HG03565 (cell line): ENCODE measurements around the gene CIAO2A.
A peak's percentile ranks its signal among the peaks of the same experiment; 100 is the strongest.
"Not testable (repeated sequence)": the region's sequence is repeated elsewhere in the genome, so short reads cannot be mapped to it uniquely, and the experiment has no call there.

Source experiments
- ATAC-seq: cut with Tn5 transposase; IDR thresholded peaks from one replicate; pipeline ENCODE4 v1.9.1; 2021; ENCODE audit warnings: mild to moderate bottlenecking, moderate library complexity; ENCODE audit not compliant: unreplicated experiment

The CIAO2A gene

GRCh38 chr15:64112073-64112772 is 18.6 kb upstream of the CIAO2A start:
- ATAC-seq = no peak

DNA sequence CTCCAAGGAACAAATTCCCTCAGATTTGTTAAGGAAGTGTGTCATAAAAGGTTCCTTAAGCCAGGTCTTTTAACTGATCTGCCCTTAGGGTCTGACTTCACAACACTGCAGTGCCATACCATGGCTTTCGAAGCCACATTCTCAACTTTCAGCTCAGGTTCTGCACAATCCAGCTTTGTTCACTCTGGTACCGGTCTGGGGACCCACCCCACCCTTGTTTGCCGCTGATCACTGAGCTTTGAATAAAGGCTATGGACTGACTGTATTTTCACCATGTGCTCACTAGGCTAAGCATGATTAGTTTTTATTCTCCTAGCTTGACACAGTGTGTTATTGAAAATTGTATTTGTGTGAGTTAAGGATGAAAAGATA is 18.0 kb upstream of the CIAO2A start:
- ATAC-seq = no peak

DNA sequence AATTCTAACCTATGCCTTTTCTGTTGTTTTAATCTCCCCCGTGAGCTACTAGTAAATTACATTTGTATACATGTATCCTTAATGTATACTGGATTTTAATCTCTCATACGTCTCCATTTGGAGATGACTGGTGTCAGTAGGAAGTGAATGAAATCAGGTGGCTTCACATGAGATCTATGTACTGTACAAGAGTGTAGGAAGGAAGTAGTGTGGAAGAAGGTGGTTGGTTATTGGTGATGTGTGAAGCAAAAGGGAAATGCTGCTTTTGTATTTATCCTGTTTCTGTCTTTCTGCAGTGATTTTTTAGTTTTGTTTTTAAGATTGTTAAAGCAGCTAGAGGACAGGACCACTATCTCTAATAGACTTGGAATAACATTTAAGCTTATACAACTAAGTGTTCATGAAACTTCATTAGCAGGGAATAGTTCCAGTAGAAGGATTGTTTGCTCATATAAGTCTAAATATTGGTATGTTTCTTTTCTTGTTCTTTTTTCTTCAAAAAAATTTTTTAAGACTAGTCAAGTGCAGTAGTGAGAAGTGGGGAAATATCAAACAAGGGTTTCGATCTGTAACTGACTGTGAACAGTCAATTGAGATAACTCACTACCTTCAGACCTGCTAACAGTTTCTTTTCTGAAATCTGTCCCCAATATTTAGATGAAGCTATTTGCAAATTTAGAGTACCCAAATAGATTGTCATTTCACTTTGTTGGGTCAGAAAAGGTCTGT is 17.5 kb upstream of the CIAO2A start:
- no peak for ATAC-seq

DNA sequence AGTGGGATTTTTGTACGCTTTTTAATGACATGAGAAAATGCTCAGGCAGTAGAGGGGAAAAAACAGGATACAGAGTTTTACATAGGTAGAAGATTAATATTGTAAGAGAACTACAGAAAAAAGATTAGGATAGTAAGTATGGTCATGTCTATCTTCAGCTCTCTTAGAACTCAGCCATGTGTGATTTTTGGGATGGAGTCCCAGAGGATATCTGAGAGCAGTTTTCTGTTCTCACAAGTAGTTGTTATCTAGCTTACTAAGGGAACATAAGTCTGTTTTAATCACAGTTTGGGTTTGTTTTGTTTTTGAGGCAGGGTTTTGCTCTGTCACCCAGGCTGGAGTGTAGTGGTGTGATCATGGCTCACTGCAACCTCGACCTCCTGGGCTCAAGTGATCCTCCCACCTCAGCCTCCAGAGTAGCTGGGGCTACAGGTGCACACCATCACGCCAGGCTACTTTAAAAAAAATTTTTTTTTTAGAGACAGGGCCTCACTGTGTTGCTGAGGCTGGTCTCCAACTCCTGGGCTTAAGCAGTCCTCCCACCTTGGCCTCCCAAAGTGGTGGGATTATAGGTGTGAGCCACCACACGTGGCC is 16.6 kb upstream of the CIAO2A start:
- not testable (repeated sequence) for ATAC-seq

DNA sequence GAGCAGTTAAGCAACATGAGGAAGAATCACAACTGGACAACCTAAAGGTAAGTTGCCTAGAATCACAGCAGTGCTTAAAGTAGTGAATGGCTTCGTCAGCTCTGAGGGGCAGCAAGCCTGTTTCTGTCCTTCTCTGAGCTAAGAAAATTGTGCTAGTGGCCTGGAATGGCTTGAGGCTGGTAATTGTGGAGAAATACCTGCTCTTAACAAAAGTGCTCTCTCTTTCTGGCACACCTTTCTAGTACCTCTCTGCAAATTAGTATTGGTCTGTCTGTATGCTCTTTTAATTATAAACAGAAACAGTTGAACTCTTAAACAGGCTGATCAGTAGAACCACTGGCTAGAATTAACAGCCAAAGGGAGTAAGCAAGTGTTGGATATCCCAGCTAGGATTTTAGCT is 13.7 kb upstream of the CIAO2A start:
- ATAC-seq = no peak

DNA sequence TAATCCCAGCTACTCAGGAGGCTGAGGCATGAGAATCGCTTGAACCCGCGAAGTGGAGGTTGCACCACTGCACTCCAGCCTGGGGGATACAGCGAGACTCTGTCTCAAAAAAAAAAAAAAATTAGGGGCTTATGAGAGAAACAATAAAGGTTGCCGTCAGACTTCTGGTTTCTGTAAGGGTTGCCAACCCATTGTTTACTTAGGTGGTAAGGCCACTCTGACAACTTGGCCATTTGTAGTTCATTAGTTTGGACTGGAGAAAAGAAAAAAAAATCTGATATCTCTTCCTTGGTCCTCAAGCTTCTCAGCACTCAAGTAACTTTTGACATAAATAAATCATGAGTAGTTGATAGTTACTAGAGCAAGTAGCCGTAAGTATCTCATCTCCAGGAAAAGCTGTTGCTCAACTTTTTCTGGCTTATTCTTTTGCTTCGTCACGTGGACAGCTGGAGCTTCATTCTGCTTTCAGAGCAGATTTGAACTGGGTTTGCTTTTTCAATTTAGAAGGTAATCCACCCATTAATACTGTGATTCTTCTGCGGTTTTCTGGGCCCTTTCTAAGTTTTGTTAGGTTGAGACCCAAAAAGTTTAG is 11.6 kb upstream of the CIAO2A start:
- ATAC-seq = no peak

- no peak for ATAC-seq
These were observed 8.9 kb upstream of the CIAO2A start for GRCh38 chr15:64102497-64102896.

GRCh38 chr15:64100958-64101357 is 7.3 kb upstream of the CIAO2A start:
- ATAC-seq = no peak

DNA sequence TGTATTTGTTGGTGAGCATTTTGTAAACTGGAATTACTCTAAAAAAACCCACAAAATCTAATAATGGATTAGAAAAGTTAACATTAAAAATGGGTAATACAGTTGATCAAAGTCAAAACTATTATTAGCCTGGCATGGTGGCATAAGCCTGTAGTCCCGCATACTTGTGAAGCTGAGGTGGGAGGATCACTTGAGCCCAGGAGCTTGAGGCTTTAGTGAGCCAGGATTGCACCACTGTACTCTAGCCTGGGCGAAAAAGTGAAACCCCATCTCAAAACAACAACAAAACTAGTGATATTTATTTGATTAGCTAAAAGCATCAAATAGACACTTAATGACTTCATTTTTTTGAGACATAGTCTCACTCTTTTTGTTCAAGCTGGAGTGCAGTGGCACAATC is 5.7 kb upstream of the CIAO2A start:
- no peak for ATAC-seq

GRCh38 chr15:64096668-64097384 is 3.2 kb upstream of the CIAO2A start:
- ATAC-seq = no peak

DNA sequence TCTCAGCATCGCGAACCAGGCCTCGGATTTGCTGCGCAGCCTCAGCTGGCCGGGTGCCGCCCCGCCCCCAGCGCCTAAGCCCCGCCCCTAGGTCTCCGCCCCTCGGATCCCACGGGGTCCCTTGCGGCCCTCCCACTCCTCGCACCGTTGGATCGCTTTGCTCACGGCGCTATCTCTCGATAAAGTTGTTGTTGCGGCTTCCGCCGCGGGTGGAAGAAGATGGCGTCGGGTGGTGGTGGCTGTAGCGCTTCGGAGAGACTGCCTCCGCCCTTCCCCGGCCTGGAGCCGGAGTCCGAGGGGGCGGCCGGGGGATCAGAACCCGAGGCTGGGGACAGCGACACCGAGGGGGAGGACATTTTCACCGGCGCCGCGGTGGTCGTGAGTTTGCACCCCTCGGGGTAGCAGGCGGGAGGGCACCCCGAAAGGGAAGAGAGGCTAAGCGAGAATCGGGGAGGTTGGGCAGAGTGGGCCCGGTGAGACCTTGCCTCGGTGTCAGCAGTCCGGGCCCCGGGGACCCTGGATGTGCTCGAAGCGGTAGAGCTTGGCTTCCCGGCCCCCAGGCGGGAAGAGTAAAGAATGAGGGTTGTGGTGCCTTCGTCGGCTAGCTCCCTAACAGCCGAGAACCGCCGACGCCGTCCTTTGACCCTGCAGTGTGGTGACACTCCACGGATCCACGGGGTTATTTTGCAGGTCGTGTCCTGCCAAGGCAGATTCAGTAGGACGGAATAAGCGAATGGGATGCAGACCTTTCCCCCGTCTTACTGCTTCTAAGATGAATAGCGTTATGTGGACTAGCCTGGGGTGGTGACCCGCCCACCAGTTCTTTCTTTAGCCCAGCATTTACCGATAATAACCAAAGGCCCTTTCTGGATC is 2.4 kb upstream of the CIAO2A start, which contains the start of gene SNX1:
Gene SNX1 (plus strand): TSS at position 188 of the 873 bp plus-strand sequence. CDS start 32 bp downstream, at position 220.
- ATAC-seq = peak; percentile 39

DNA sequence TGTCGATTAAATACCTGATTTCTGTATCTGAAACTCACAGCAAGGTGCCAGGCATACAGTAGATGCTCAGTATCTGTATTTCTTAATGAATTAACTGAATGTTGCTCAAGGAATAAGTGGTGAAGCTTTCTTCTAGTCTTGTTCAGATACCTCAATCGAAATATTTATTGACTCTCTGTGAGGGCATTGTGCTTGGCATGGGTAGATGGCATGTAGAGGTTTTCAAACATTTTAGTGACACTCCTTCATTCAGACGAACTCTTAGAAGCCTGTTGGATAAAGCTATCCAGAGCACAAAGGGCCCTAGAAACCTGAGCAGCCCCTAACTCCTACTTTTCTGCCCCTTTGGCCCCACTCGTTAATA is 1.8 kb upstream of the CIAO2A start:
- ATAC-seq = no peak

- ATAC-seq = no peak
These were observed 593 bp downstream of the CIAO2A start for GRCh38 chr15:64092864-64093626.

- ATAC-seq = no peak
These were observed 1.4 kb downstream of the CIAO2A start for GRCh38 chr15:64092075-64092820.

DNA sequence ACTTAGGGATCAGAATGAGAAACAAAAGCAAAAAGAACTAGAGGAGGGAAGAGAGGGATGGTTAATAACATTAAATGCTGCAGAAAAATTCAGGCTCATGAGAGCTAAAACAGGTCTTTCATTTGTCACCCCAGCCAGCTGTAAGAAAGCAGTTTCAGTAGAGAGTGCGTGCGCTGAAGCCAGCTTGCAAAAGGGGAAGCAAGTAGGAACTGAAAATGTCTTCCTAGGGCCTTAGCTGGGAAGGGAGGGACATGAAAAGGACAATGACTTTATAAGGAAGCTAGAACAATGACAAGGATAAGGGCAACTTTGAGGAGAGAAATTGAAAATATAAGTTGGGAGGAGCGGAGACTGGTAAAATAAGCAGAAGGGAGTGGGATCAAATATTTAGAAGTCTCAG is 3.1 kb downstream of the CIAO2A start:
- ATAC-seq = no peak

DNA sequence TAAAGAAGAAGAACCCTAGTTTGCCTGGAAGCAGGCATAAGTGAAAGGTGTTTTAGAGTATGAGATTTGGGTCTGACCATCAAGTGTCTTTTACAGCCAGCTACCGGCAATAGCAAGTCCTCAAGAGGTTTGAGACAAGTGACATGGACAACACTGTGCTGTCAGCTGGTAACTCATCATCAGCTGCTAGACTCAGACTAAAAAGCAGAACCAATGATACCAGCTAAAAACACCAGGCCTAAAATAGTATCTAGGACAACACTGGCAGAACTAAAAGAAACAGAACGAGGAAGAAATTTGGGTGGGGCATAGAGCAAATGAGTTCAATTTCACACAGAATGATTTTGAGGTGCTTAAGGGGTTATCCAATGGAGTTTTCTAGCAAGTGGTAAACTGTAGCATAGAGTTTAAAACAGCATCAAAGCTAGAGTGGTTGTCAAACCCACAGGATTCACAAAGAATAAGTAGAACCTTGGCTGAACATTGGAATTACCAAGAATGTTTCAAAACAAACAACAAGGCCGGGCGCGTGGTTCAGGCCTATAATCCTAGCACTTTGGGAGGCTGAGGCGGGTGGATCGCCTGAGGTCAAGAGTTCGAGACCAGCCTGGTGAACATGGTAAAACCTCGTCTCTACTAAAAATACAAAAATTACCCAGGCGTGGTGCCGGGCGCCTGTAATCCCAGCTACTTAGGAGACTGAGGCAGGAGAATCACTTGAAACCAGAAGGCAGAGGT is 3.9 kb downstream of the CIAO2A start:
- ATAC-seq = no peak

- no peak for ATAC-seq
These were observed 10.9 kb downstream of the CIAO2A start for GRCh38 chr15:64082757-64083156.

- not testable (repeated sequence) for ATAC-seq
These were observed 20.1 kb downstream of the CIAO2A start for GRCh38 chr15:64073496-64073895.
